Erythroblast (primary cell): ENCODE measurements around the gene AURKAIP1.

ENCODE experiments used
- GATA1 ChIP-seq: IDR thresholded peaks from 2 replicates; pipeline ENCODE4 v1.6.1; 2011; ENCODE audit warnings: low read depth, mild to moderate bottlenecking, control low read depth, low read length, moderate library complexity
- POLR2A ChIP-seq: IDR thresholded peaks from 2 replicates; pipeline ENCODE4 v1.6.1; 2011; ENCODE audit warnings: mild to moderate bottlenecking, low read length

DNA sequence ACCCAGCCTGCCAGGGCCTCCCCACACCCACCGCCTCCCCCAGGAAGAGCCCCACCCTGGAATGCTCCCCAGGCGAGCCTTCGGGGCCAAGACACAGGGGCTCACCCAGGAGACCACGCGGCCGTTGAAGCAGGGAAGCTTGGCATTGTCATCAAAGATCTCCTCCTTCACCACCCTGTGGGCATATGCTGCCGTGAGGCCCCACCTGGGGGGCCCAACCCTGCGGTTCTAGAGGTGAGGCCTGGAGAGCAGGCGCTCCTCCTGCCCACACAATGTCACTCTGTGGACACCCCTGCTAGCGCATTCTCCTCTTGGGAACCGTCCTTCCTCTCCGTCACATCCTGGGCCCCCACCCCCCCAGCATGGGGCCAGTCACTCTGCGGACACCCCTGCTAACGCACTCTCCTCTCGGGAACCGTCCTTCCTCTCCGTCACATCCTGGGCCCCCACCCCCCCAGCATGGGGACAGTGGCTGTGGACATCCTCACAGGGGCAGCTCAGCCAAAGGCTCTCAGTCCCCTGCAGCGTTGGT lies 32.4 kb downstream of the AURKAIP1 start:
- TF ChIP-seq POLR2A (no peak), GATA1 (no peak)
